HEK293 (cell line): Measurements from ENCODE around the gene AMACR.

Experiments
- CTCF ChIP-seq: fragments of 450-650 bp; formaldehyde crosslinking; IDR thresholded peaks from 2 replicates; pipeline ENCODE4 v1.5.1; 2016; ENCODE audit warnings: missing biosample characterization, missing genetic modification characterization
- GLIS2 ChIP-seq: fragments of 450-650 bp; formaldehyde crosslinking; IDR thresholded peaks from 2 replicates; pipeline ENCODE4 v1.5.1; 2016; ENCODE audit warnings: missing biosample characterization, missing genetic modification characterization
- HOXD13 ChIP-seq: sonication (generic); formaldehyde crosslinking; IDR thresholded peaks from 2 replicates; pipeline ENCODE4 v1.8.0; 2022; ENCODE audit warnings: missing genetic modification reagents, borderline replicate concordance
- PRDM1 ChIP-seq: fragments of 450-650 bp; formaldehyde crosslinking; IDR thresholded peaks from 2 replicates; pipeline ENCODE4; 2016; ENCODE audit warnings: missing biosample characterization, missing genetic modification characterization
- ZBTB1 ChIP-seq: fragments of 450-650 bp; formaldehyde crosslinking; IDR thresholded peaks from 2 replicates; pipeline ENCODE4 v1.5.1; 2016; ENCODE audit warnings: missing biosample characterization, missing genetic modification characterization
- ZNF184 ChIP-seq: fragments of 450-650 bp; IDR thresholded peaks from 2 replicates; pipeline ENCODE4 v1.5.1; 2018; ENCODE audit warnings: missing biosample characterization, mild to moderate bottlenecking, missing genetic modification characterization
- ZNF221 ChIP-seq: fragments of 450-650 bp; formaldehyde crosslinking; IDR thresholded peaks from 2 replicates; pipeline ENCODE4 v1.5.1; 2017; ENCODE audit warnings: missing biosample characterization, missing genetic modification characterization, borderline replicate concordance
- ZNF302 ChIP-seq: fragments of 450-650 bp; formaldehyde crosslinking; IDR thresholded peaks from 2 replicates; pipeline ENCODE4 v1.5.1; 2016; ENCODE audit warnings: missing biosample characterization, missing genetic modification characterization, low read depth
- ZNF350 ChIP-seq: fragments of 450-650 bp; formaldehyde crosslinking; IDR thresholded peaks from 2 replicates; pipeline ENCODE4 v1.5.0; 2017; ENCODE audit warnings: missing biosample characterization, mild to moderate bottlenecking, missing genetic modification characterization
- ZNF580 ChIP-seq: fragments of 450-650 bp; formaldehyde crosslinking; IDR thresholded peaks from 2 replicates; pipeline ENCODE4 v1.5.1; 2016; ENCODE audit warnings: missing biosample characterization, missing genetic modification characterization
- ZNF747 ChIP-seq: fragments of 450-650 bp; formaldehyde crosslinking; IDR thresholded peaks from 2 replicates; pipeline ENCODE4 v1.5.1; 2016; ENCODE audit warnings: missing biosample characterization, missing genetic modification characterization
- ZNF830 ChIP-seq: fragments of 450-650 bp; IDR thresholded peaks from 2 replicates; pipeline ENCODE4 v1.5.0; 2018; ENCODE audit warnings: missing biosample characterization, missing genetic modification characterization, low read depth, mild to moderate bottlenecking, moderate library complexity

- no peak for TF ChIP-seq ZNF350 (tag by site-specific recombination)
- TF ChIP-seq ZNF221 (tag by site-specific recombination) = no peak
- TF ChIP-seq ZNF830 (tag by site-specific recombination) = no peak
- TF ChIP-seq CTCF (tag by site-specific recombination) = no peak
- TF ChIP-seq ZNF302 = no peak
- TF ChIP-seq ZNF184 (tag by site-specific recombination) = no peak
- no peak for TF ChIP-seq ZNF580 (tag by site-specific recombination)
- no peak for TF ChIP-seq ZNF747
- TF ChIP-seq GLIS2 (tag by site-specific recombination) = no peak
- TF ChIP-seq PRDM1 (tag by site-specific recombination) = no peak
- TF ChIP-seq ZBTB1 = no peak
- TF ChIP-seq HOXD13 (CRISPR knock-in tag) = no peak
These were observed 49.3 kb upstream of the AMACR start for GRCh38 chr5:34057118-34057517.
